Measurements from ENCODE around the gene CDK5RAP3.

DNA sequence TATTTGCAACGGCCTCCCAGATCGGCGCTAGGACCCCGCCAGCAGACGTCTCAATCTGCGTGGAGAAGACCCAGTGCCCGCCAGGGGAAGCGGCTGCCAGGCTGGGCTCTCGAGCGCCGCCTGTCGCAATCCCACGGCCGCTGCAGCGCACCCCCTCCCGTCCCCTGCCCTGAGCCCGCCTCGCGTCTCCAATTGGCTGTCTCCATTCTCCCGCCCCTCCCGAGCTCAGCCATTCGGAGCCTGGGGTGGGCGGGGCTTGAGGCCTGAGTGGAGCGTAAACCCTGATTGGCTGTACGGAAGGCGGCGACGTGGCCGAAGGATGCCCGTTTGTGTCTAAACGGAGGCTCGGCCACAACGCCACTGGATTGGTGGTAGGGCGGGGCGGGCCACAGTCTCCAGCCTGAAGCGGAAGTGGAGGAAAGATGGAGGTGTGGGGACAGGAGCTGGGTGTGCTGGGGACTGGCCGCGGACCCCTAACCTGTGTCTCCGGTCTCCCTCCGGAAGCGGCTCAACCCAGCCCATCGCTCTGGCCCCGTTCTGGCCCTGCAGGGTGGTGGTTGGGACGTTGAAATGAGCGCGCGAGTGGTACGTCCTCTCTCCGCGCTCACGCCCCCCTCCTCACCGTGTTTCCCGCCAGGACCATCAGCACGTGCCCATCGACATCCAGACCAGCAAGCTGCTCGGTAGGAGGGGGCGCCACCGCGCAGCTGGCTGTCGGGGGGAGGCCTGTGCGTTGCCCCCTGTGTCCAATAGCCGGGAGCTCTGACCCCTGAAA, at the start of gene CDK5RAP3:
- TF ChIP-seq, protein P1, sequence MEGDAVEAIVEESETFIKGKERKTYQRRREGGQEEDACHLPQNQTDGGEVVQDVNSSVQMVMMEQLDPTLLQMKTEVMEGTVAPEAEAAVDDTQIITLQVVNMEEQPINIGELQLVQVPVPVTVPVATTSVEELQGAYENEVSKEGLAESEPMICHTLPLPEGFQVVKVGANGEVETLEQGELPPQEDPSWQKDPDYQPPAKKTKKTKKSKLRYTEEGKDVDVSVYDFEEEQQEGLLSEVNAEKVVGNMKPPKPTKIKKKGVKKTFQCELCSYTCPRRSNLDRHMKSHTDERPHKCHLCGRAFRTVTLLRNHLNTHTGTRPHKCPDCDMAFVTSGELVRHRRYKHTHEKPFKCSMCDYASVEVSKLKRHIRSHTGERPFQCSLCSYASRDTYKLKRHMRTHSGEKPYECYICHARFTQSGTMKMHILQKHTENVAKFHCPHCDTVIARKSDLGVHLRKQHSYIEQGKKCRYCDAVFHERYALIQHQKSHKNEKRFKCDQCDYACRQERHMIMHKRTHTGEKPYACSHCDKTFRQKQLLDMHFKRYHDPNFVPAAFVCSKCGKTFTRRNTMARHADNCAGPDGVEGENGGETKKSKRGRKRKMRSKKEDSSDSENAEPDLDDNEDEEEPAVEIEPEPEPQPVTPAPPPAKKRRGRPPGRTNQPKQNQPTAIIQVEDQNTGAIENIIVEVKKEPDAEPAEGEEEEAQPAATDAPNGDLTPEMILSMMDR (conservative IDR thresholded peaks at IDR 0.05; ENCODE audit: low read length): peak; percentile 71
- TF ChIP-seq EZH2phosphoT487 (IDR thresholded peaks at IDR 0.05; ENCODE audit: borderline replicate concordance): no peak

All from Loucy (cell line).